Neural cell (in vitro differentiated cells): ENCODE data around the gene DBN1. TPM values are rescaled to one million over a fixed set of nuclear protein-coding genes. Genes with fewer than 3 reads are reported as not detected.

ENCODE experiments used
- H2AFZ ChIP-seq: fragments of 200-600, 300-800 bp; sonication (generic), shearing (Covaris generic); 2 replicates; pipeline ENCODE4 v1.6.0; 2014; ENCODE audit warnings: low read depth, mild to moderate bottlenecking, antibody characterized with exemption, low read length, moderate library complexity
- H3F3A ChIP-seq: fragments of 200-600 bp; shearing (Covaris generic); 2 replicates; pipeline ENCODE4 v1.6.1; 2016; ENCODE audit warnings: mild to moderate bottlenecking, moderate library complexity, mixed read lengths, antibody characterized with exemption, low read length; ENCODE audit not compliant: insufficient read depth, poor library complexity, severe bottlenecking
- H3K27ac ChIP-seq: fragments of 200-600, 300-800 bp; sonication (generic), shearing (Covaris generic); 2 replicates; pipeline ENCODE4 v1.5.1; 2014; ENCODE audit warnings: mild to moderate bottlenecking, low read length, moderate library complexity
- H3K27me3 ChIP-seq: fragments of 300-800, 200-600 bp; sonication (generic), shearing (Covaris generic); 2 replicates; pipeline ENCODE4 v1.6.0; 2014; ENCODE audit warnings: mild to moderate bottlenecking, low read depth, low read length, moderate library complexity; ENCODE audit not compliant: insufficient read depth
- H3K36me3 ChIP-seq: fragments of 300-800, 200-600 bp; sonication (generic), shearing (Covaris generic); 2 replicates; pipeline ENCODE4 v1.5.1; 2014; ENCODE audit warnings: mild to moderate bottlenecking, antibody characterized with exemption, low read length, moderate library complexity; ENCODE audit not compliant: insufficient read depth
- H3K4me2 ChIP-seq: fragments of 300-800, 200-600 bp; sonication (generic), shearing (Covaris generic); 2 replicates; pipeline ENCODE4 v1.6.0; 2014; ENCODE audit warnings: mild to moderate bottlenecking, low read length
- H3K4me3 ChIP-seq: fragments of 300-800, 200-600 bp; sonication (generic), shearing (Covaris generic); 2 replicates; pipeline ENCODE4 v1.5.1; 2014; ENCODE audit warnings: mild to moderate bottlenecking, low read length, moderate library complexity
- H3K79me2 ChIP-seq: fragments of 200-600 bp; shearing (Covaris generic); replicated peaks from 2 replicates; pipeline ENCODE4 v1.6.0; 2014; ENCODE audit warnings: mild to moderate bottlenecking, low read length, moderate library complexity; ENCODE audit not compliant: insufficient read depth
- H3K9ac ChIP-seq: fragments of 300-800, 200-600 bp; sonication (generic), shearing (Covaris generic); 2 replicates; pipeline ENCODE4 v1.6.1; 2016; ENCODE audit warnings: mild to moderate bottlenecking, low read length, mixed read lengths
- H3K9me2 ChIP-seq: fragments of 200-600 bp; shearing (Covaris generic); 2 replicates; pipeline ENCODE4 v1.6.1; 2016; ENCODE audit warnings: mild to moderate bottlenecking, low read length, mixed read lengths; ENCODE audit not compliant: insufficient read depth
- H3K9me3 ChIP-seq: fragments of 200-600, 300-800 bp; sonication (generic), shearing (Covaris generic); 2 replicates; pipeline ENCODE4 v1.6.1; 2016; ENCODE audit warnings: mild to moderate bottlenecking, mixed run types, low read length, moderate library complexity, mixed read lengths
- H4K20me1 ChIP-seq: fragments of 200-600 bp; shearing (Covaris generic); 2 replicates; pipeline ENCODE4 v1.6.1; 2016; ENCODE audit warnings: mild to moderate bottlenecking, mixed run types; ENCODE audit not compliant: insufficient read depth
- CTCF ChIP-seq: fragments of 450-650 bp; IDR thresholded peaks from 2 replicates; pipeline ENCODE4 v1.5.1; 2014; ENCODE audit warnings: antibody characterized with exemption, mild to moderate bottlenecking, moderate library complexity; ENCODE audit not compliant: poor library complexity, severe bottlenecking
- EP300 ChIP-seq: fragments of 450-650 bp; conservative IDR thresholded peaks from 2 replicates; pipeline ENCODE4 v1.6.1; 2014; ENCODE audit warnings: antibody characterized with exemption, mild to moderate bottlenecking, moderate library complexity; ENCODE audit not compliant: poor library complexity, severe bottlenecking
- EZH2 ChIP-seq: fragments of 200-600, 300-800 bp; shearing (Covaris generic), sonication (generic); IDR thresholded peaks from 2 replicates; pipeline ENCODE4 v1.6.1; 2014; ENCODE audit warnings: antibody characterized with exemption, low read length, borderline replicate concordance, mild to moderate bottlenecking; ENCODE audit not compliant: insufficient read depth, poor library complexity, severe bottlenecking
- MXI1 ChIP-seq: fragments of 450-650 bp; conservative IDR thresholded peaks from 2 replicates; pipeline ENCODE4 v1.6.1; 2014; ENCODE audit warnings: antibody characterized with exemption, mild to moderate bottlenecking; ENCODE audit not compliant: poor library complexity, severe bottlenecking
- POLR2AphosphoS5 ChIP-seq: IDR thresholded peaks from 2 replicates; pipeline ENCODE4 v1.6.1; 2012
- RAD21 ChIP-seq: fragments of 450-650 bp; conservative IDR thresholded peaks from 2 replicates; pipeline ENCODE4 v1.6.1; 2014; ENCODE audit warnings: antibody characterized with exemption, mild to moderate bottlenecking, moderate library complexity
- SMC3 ChIP-seq: fragments of 450-650 bp; conservative IDR thresholded peaks from 2 replicates; pipeline ENCODE4 v1.6.1; 2014; ENCODE audit warnings: antibody characterized with exemption, mild to moderate bottlenecking, moderate library complexity; ENCODE audit not compliant: poor library complexity
- TAF1 ChIP-seq: IDR thresholded peaks from 2 replicates; pipeline ENCODE4 v1.6.1; 2012; ENCODE audit warnings: low read depth
- polyA plus RNA-seq: library from polyadenylated mRNA; depleted of rRNA; stranded (reverse); fragments of >200 nt; gene quantifications from 2 replicates; pipeline ENCODE4 v1.2.3, GENCODE V29; 2014
- TF ChIP-seq, protein P1 (sequence below): IDR thresholded peaks from 2 replicates; pipeline ENCODE4 v1.6.1; 2012; ENCODE audit warnings: borderline replicate concordance

The DBN1 gene
- polyA plus RNA-seq, 1 donor from 2014 or later = 319 TPM

DNA sequence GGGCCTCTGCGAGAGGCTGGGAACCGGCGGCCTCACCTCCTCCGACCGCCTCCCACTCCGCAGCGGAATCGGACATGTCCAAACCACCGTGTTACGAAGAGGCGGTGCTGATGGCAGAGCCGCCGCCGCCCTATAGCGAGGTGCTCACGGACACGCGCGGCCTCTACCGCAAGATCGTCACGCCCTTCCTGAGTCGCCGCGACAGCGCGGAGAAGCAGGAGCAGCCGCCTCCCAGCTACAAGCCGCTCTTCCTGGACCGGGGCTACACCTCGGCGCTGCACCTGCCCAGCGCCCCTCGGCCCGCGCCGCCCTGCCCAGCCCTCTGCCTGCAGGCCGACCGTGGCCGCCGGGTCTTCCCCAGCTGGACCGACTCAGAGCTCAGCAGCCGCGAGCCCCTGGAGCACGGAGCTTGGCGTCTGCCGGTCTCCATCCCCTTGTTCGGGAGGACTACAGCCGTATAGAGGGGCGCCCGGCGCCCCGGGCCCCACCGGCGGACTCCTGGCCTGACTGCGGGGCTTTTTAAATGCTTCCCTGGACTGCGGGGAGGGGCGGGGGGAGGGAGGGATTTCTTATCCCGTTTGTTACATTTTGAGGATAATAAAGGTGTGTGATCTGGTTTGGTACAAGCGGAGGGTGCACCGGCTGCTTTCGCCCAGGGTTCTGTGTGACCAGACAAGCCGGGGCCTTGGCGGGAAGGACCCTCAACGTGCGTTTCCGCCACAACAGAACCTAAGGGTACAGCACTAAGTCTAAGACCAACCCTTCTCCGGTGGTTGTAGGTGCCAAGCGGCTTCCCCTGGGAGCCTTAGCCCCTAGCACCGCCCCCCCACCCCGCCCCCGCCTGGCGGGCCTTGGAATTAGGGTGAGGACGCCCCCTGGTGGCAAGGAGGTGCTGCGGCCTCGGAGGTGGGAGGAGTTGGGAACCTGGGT, 17.5 kb downstream of the DBN1 start:
- Histone ChIP-seq H3K9me2 (no peaks in the 10 kb centered on the region), H3K36me3 (peaks cover 9% of the 10 kb centered on the region), H3K27ac (peak overlapping the region; percentile 90), H3K79me2 (peaks cover 5% of the 10 kb centered on the region), H3K4me2 (peak overlapping the region; percentile 59), H3F3A (peaks cover 5% of the 10 kb centered on the region), H3K9ac (peak overlapping the region; percentile 86), H3K4me3 (peak overlapping the region; percentile 72), H4K20me1 (peaks cover 19% of the 10 kb centered on the region), H3K9me3 (no peaks in the 10 kb centered on the region), H2AFZ (no peak overlapping the region), H3K27me3 (no peaks in the 10 kb centered on the region)
- TF ChIP-seq RAD21 = peak; percentile 46
- TF ChIP-seq MXI1 = no peak
- TF ChIP-seq, protein P1, sequence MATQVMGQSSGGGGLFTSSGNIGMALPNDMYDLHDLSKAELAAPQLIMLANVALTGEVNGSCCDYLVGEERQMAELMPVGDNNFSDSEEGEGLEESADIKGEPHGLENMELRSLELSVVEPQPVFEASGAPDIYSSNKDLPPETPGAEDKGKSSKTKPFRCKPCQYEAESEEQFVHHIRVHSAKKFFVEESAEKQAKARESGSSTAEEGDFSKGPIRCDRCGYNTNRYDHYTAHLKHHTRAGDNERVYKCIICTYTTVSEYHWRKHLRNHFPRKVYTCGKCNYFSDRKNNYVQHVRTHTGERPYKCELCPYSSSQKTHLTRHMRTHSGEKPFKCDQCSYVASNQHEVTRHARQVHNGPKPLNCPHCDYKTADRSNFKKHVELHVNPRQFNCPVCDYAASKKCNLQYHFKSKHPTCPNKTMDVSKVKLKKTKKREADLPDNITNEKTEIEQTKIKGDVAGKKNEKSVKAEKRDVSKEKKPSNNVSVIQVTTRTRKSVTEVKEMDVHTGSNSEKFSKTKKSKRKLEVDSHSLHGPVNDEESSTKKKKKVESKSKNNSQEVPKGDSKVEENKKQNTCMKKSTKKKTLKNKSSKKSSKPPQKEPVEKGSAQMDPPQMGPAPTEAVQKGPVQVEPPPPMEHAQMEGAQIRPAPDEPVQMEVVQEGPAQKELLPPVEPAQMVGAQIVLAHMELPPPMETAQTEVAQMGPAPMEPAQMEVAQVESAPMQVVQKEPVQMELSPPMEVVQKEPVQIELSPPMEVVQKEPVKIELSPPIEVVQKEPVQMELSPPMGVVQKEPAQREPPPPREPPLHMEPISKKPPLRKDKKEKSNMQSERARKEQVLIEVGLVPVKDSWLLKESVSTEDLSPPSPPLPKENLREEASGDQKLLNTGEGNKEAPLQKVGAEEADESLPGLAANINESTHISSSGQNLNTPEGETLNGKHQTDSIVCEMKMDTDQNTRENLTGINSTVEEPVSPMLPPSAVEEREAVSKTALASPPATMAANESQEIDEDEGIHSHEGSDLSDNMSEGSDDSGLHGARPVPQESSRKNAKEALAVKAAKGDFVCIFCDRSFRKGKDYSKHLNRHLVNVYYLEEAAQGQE = no peak
- TF ChIP-seq TAF1 = no peak
- TF ChIP-seq EZH2 = no peak
- peak; percentile 67 for TF ChIP-seq SMC3
- peak; percentile 78 for TF ChIP-seq CTCF

- no peak for TF ChIP-seq TAF1
- TF ChIP-seq POLR2AphosphoS5 = peak; percentile 69
- peak; percentile 89 for TF ChIP-seq CTCF
- TF ChIP-seq RAD21 = peak; percentile 62
- TF ChIP-seq, protein P1 = no peak
- peak; percentile 79 for TF ChIP-seq MXI1
- TF ChIP-seq SMC3 = peak; percentile 68
- TF ChIP-seq EP300 = peak; percentile 31
- TF ChIP-seq EZH2 = no peak
- Histone ChIP-seq H3F3A (peaks cover 5% of the 10 kb centered on the region), H3K4me3 (peak overlapping the region; percentile 72), H2AFZ (no peak overlapping the region), H3K79me2 (peaks cover 10% of the 10 kb centered on the region), H3K4me2 (peak overlapping the region; percentile 59), H3K27me3 (no peaks in the 10 kb centered on the region), H3K36me3 (peaks cover 9% of the 10 kb centered on the region), H3K27ac (peak overlapping the region; percentile 90), H3K9ac (peak overlapping the region; percentile 86), H3K9me2 (no peaks in the 10 kb centered on the region), H3K9me3 (no peaks in the 10 kb centered on the region), H4K20me1 (peaks cover 19% of the 10 kb centered on the region)
Observed at GRCh38 chr5:177455036-177455660, 18.3 kb downstream of the DBN1 start.
